C4-2B (cell line): ENCODE measurements around the gene FTH1.
A peak's percentile ranks its signal among the peaks of the same experiment; 100 is the strongest.

Source experiments
- H3K27ac ChIP-seq: fragments of 450-650 bp; 2 replicates; pipeline ENCODE4 v1.5.1; 2017
- CTCF ChIP-seq: fragments of 450-650 bp; conservative IDR thresholded peaks from 2 replicates; pipeline ENCODE4 v1.5.1; 2017; ENCODE audit warnings: mild to moderate bottlenecking
- ZFX ChIP-seq: fragments of 450-650 bp; IDR thresholded peaks from 2 replicates; pipeline ENCODE4 v1.6.1; 2017

Gene FTH1

GRCh38 chr11:61921446-61921845 lies 46.0 kb downstream of the FTH1 start:
- H3K27ac ChIP-seq: no peak overlapping the region
- no peak for TF ChIP-seq CTCF
- TF ChIP-seq ZFX: no peak

- TF ChIP-seq ZFX (no peak), CTCF (no peak)
- no peak overlapping the region for H3K27ac ChIP-seq
These were observed 47.5 kb downstream of the FTH1 start for GRCh38 chr11:61919705-61920631.

GRCh38 chr11:61918938-61919704 lies 48.3 kb downstream of the FTH1 start:
- TF ChIP-seq CTCF (no peak), ZFX (no peak)
- H3K27ac ChIP-seq: no peak overlapping the region

- H3K27ac ChIP-seq: no peak overlapping the region
- no peak for TF ChIP-seq CTCF
- TF ChIP-seq ZFX: no peak
These were observed 49.0 kb downstream of the FTH1 start for GRCh38 chr11:61918251-61918937.

- peak within 1 kb of the TSS; percentile 44 for H3K27ac ChIP-seq
- TF ChIP-seq CTCF (no peak), ZFX (0 out of 2 replicates have a peak, but pooled peaks have one; percentile 40)
These were observed 49.9 kb downstream of the FTH1 start, which contains the start of gene RAB3IL1 for GRCh38 chr11:61917334-61918109. Gene RAB3IL1 (minus strand): TSS chr11:61917566. CDS start chr11:61917367, 199 bp downstream.

- TF ChIP-seq ZFX: no peak
- TF ChIP-seq CTCF: no peak
- H3K27ac ChIP-seq: peak overlapping the region; percentile 44
These were observed 50.6 kb downstream of the FTH1 start for GRCh38 chr11:61916737-61917333.
